Cardiac fibroblast (primary cell): ENCODE results near the gene PLXNA2.

ENCODE experiments used
- DNase-seq, 2 donors: peaks; one replicate each; pipeline versions ENCODE4 v3.0.0 to v3.0.0-alpha.2; 2010; ENCODE audit warnings: low read depth in 2 of 2
- H3K4me3 ChIP-seq, 2 donors: replicated peaks in 1 of 2; 1 replicate in 1 of 2; 2 replicates in 1 of 2; pipeline ENCODE4 v1.5.1; 2011; ENCODE audit warnings: low read depth in 2 of 2, low read length in 2 of 2, mild to moderate bottlenecking in 2 of 2, moderate library complexity in 1 of 2
- TF ChIP-seq, protein P1 (sequence below): IDR thresholded peaks from one replicate; pipeline ENCODE4 v1.5.1; 2011; ENCODE audit warnings: low read depth, mild to moderate bottlenecking, low read length, inconsistent platforms

The PLXNA2 gene

DNA sequence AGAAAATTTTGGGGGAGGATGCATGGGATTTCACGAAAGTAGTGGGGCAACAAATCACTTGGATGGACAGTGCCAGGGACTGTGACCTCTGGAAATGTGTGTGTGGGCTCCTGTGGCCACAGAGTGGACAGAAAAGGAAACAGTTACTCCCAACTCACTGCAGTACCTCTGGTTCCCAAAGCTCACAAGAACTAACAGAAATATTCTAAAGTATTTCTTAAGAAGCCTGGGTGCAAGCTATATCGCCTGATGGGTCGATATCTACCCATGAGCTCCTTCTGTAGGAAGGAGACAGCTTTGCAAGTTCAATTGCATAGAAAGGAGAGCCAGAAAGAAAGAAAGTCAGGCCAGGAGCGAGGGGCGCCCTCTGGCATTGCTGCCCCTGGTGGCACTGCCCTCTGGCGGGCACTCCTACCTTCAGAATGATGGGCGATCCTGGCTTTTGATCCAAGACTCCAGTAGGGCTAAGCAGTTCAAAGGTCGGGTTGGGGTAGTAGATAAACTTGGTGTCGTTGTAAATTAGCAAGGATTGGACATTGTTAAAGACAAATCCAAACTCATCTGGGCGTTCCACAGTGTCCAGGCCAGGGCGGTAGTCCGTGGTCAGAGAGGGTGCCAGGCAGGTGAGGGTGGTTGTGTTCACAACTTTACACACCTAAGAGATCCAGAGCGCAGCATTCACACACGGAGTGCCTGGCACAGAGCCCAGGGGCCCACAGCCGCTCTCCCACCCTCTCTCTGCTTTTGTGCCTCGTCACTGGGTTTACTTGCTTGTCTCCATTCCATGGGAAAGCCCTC, 198.5 kb downstream of the PLXNA2 start:
- no peak for DNase-seq
- TF ChIP-seq, protein P1, sequence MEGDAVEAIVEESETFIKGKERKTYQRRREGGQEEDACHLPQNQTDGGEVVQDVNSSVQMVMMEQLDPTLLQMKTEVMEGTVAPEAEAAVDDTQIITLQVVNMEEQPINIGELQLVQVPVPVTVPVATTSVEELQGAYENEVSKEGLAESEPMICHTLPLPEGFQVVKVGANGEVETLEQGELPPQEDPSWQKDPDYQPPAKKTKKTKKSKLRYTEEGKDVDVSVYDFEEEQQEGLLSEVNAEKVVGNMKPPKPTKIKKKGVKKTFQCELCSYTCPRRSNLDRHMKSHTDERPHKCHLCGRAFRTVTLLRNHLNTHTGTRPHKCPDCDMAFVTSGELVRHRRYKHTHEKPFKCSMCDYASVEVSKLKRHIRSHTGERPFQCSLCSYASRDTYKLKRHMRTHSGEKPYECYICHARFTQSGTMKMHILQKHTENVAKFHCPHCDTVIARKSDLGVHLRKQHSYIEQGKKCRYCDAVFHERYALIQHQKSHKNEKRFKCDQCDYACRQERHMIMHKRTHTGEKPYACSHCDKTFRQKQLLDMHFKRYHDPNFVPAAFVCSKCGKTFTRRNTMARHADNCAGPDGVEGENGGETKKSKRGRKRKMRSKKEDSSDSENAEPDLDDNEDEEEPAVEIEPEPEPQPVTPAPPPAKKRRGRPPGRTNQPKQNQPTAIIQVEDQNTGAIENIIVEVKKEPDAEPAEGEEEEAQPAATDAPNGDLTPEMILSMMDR, result no peak
- H3K4me3 ChIP-seq, result no peak overlapping the region

DNA sequence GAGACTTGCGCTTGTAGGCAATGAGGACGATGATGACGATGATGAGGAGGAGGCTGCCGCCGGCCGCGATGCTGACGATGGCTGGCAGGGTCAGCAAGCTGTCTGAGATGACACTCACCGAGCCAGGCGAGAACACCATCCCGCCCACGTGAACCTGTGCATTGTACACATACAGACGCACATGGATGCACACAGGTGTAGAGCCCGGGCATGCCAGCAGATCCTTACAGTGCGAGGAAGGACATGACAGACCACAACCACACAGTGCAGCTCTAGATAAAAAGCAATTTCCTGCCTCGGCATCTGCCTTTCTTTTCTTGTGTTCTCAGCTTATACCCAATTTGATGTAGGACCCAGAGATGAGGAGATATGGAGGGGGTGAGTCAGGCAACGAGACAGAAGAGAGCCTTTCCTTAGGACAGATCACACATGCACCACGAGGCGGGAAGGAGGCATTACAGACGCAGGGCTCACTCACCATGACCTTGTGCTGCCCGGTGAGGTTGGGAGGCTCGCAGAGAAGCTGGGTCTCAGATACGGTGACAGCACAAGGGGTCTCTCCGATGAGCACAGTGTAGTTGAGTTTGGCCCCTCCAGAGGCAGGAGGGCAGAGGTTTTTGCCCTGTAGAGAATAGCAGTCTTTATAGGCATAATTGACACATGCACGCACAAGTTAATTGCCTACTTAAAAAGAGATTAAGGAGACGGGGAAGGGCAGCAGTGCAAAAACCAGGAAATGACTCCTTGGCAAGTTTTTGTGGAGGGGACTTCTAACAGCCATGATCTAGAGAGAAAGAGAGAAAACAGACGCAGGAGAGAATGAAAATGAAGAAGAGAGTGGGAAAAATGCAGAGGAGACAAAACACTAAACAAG, 199.4 kb downstream of the PLXNA2 start:
- no peak for DNase-seq
- TF ChIP-seq, protein P1, result no peak
- H3K4me3 ChIP-seq, result no peak overlapping the region

DNA sequence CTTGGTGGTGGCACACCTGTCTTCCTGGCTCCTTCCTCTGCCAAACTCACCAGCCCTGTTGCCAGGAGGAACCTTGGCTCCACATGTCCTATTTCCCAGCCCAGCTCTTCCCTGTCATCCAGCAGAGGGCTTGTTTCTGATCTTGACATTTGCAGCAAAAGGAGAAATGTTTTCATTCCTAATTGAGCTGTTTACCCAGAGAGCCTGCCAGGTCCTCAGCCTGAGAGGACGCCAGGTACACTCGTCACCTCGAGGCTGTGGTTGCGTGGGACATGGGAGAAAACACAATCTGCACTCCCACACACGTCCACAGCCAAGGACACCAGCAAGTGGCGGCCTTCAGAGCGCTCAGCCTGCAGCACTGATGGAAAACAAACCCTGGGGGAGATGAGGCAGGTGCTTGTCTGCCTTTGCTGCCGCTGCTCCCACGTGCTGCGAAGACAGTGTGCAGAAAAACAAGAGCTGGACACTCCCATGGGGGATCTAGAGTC, 200.4 kb downstream of the PLXNA2 start:
- TF ChIP-seq, protein P1, result no peak
- no peak overlapping the region for H3K4me3 ChIP-seq
- no peak for DNase-seq

DNA sequence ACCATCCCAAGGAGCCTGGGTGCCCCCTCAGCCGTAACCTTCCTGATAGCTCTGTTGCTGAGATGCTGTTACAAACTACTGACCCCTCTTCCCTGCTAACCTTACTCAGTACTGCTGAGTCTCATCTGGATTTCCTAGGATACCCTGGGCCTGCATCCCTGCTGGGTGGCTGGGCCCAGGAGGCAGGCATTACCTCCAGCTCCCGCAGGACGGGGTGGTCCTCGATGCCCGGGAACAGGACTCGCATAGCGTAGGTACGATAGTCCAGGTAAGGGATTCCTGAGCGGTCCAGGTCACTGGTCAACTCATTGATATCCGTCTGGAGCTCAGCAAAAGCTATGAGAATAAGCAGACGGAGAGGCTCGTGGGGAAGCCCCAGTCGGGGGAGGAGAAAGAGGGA, 201.3 kb downstream of the PLXNA2 start:
- H3K4me3 ChIP-seq, result no peak overlapping the region
- DNase-seq, result no peak
- TF ChIP-seq, protein P1, result no peak

DNA sequence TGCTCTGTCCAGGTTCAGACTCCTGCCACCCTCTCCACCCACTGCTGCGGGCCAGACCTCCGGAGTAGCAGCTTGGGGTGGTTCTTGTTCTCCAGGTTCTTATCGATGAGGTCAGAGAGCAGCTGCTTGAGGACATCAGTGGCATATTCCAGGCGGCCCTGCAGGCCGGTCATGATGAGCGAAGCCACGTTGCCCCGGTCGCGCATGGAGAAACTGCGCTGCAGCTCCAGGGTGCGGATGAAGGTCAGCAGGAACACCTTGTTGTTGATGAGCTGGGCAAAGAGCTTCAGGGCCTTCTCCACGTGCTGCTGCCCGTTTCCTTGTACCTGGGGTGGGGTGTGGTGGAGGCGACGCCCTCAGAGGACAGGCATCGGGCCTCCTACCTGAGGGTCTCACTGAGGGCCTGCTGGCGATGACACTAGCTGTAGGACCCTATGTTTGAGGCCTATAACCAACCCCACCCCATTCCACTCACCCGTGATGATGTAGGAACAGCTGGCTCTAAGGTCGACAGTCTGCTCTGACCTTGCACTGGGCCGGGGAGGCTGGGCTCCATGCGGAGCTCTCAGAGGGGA, 202.1 kb downstream of the PLXNA2 start:
- H3K4me3 ChIP-seq, result no peak overlapping the region
- no peak for DNase-seq
- TF ChIP-seq, protein P1, result no peak

DNA sequence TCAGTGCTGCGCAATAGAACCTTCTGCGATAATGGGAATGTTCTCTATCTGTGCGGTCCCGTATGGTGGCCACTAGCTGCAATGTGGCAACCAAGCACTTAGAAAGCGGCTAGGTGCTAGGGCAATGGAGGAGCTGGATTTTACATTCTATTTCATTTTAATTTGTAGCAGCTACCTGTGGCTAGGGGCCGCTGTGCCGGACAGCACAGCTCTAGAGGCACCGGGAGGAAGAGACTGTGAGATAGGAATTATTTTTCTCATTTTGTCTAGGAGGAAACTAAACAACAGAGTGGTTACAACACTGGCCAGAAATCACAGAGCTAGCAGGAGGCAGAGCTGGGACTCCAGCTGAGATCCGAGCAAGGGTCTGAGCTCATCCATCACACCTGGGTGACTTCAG, 202.7 kb downstream of the PLXNA2 start:
- no peak for DNase-seq
- TF ChIP-seq, protein P1, result no peak
- H3K4me3 ChIP-seq, result no peak overlapping the region
